Measurements from ENCODE around the gene DNHD1. TPM values are rescaled to one million over a fixed set of nuclear protein-coding genes. Genes with fewer than 3 reads are reported as not detected.
A peak's percentile ranks its signal among the peaks of the same experiment; 100 is the strongest.

DNHD1 gene
- total and polyA plus RNA-seq, 2 experiments from 2014 or later = 3.6 to 9.6 TPM

- peaks cover 35% of the 10 kb centered on the region for H3K36me3 ChIP-seq (ENCODE audit: insufficient read depth)
- Mint-ChIP-seq H3K36me3 (ENCODE audit: low read depth) (peaks cover 53% of the 10 kb centered on the region), H3K27ac (peak overlapping the region; percentile 96), H3K9me3 (no peaks in the 10 kb centered on the region), H3K4me3 (peak overlapping the region; percentile 28; the same call in 2 of the 3 replicates), H3K27me3 (ENCODE audit: insufficient read depth, low read depth, poor library complexity) (peaks cover 14% of the 10 kb centered on the region), H3K4me1 (peaks cover 25% of the 10 kb centered on the region)
- TF ChIP-seq EZH2phosphoT487 (IDR thresholded peaks at IDR 0.05; ENCODE audit: unreplicated experiment) = no peak
- TF ChIP-seq POLR2AphosphoS5 (IDR thresholded peaks at IDR 0.05; ENCODE audit: low read depth) = peak; percentile 54; the same call in 1 of the 2 replicates
- H3K4me2 ChIP-seq = peak overlapping the region; percentile 60
- no peaks in the 10 kb centered on the region; the same call in none of the 2 replicates for H4K20me1 ChIP-seq (replicated peaks; ENCODE audit: insufficient read depth)
- peak overlapping the region; percentile 14 for H3K4me3 ChIP-seq
- no peaks in the 10 kb centered on the region for H3K27me3 ChIP-seq (ENCODE audit: insufficient read depth)
- H3K79me2 ChIP-seq (replicated peaks; ENCODE audit: insufficient read depth) = peaks cover 64% of the 10 kb centered on the region
- H3F3A ChIP-seq (replicated peaks; ENCODE audit: low read depth) = peaks cover 16% of the 10 kb centered on the region
- ATAC-seq = peak; percentile 78
- peak; percentile 97 for DNase-seq (ENCODE audit: low spot score)
- no peak overlapping the region for H2AFZ ChIP-seq
- H3K27ac ChIP-seq (ENCODE audit: low read depth) = peak overlapping the region; percentile 78
- peaks cover 27% of the 10 kb centered on the region for H3K4me1 ChIP-seq (ENCODE audit: insufficient read depth)
- no peaks in the 10 kb centered on the region for H3K9me2 ChIP-seq (ENCODE audit: insufficient read depth)
Measured at GRCh38 chr11:6606471-6607189, 109.5 kb downstream of the DNHD1 start.

- Histone ChIP-seq H3K27me3 (ENCODE audit: insufficient read depth) (no peaks in the 10 kb centered on the region), H4K20me1 (replicated peaks; ENCODE audit: insufficient read depth) (no peaks in the 10 kb centered on the region; the same call in none of the 2 replicates), H3K9me2 (ENCODE audit: insufficient read depth) (no peaks in the 10 kb centered on the region), H3K79me2 (replicated peaks; ENCODE audit: insufficient read depth) (peaks cover 58% of the 10 kb centered on the region), H3K4me2 (0 out of 2 replicates have a peak overlapping the region, but pooled peaks have one; percentile 28), H2AFZ (no peak overlapping the region), H3F3A (replicated peaks; ENCODE audit: low read depth) (peaks cover 16% of the 10 kb centered on the region), H3K27ac (ENCODE audit: low read depth) (peak overlapping the region; percentile 93), H3K4me3 (no peak overlapping the region), H3K36me3 (ENCODE audit: insufficient read depth) (peaks cover 35% of the 10 kb centered on the region), H3K4me1 (ENCODE audit: insufficient read depth) (peaks cover 27% of the 10 kb centered on the region)
- Mint-ChIP-seq H3K4me3 (no peak overlapping the region), H3K27ac (peak overlapping the region; percentile 96), H3K4me1 (peaks cover 22% of the 10 kb centered on the region), H3K27me3 (ENCODE audit: insufficient read depth, low read depth, poor library complexity) (peaks cover 15% of the 10 kb centered on the region), H3K9me3 (no peaks in the 10 kb centered on the region), H3K36me3 (ENCODE audit: low read depth) (peaks cover 51% of the 10 kb centered on the region)
- ATAC-seq (no peak), DNase-seq (ENCODE audit: low spot score) (no peak)
- TF ChIP-seq NANOG (IDR thresholded peaks at IDR 0.05; ENCODE audit: borderline replicate concordance) (no peak), EZH2 (IDR thresholded peaks at IDR 0.05; ENCODE audit: low read depth, unreplicated experiment) (no peak), CTCF (conservative IDR thresholded peaks at IDR 0.05; ENCODE audit: low read depth in 2 of 2) (no peak), STAT1 (IDR thresholded peaks at IDR 0.05; ENCODE audit: unreplicated experiment) (no peak), CREB1 (CRISPR knock-in tag; IDR thresholded peaks at IDR 0.05; ENCODE audit: low read depth) (no peak), JUNB (IDR thresholded peaks at IDR 0.05; ENCODE audit: unreplicated experiment) (no peak), POLR2AphosphoS5 (IDR thresholded peaks at IDR 0.05; ENCODE audit: low read depth) (no peak), ZNF462 (CRISPR knock-in tag; IDR thresholded peaks at IDR 0.05) (no peak)
Measured at GRCh38 chr11:6607190-6607795, 110.2 kb downstream of the DNHD1 start.
